RWPE2 (cell line): ENCODE results near the gene CCDC91.

Source experiments
- ATAC-seq: fragments of 200-7000 bp; cut with Tn5 transposase; 3 replicates; pipeline ENCODE4 v1.9.1; 2021; ENCODE audit warnings: low read depth
- DNase-seq: peaks from one replicate; pipeline ENCODE4 v3.0.0-alpha.2; 2020; ENCODE audit warnings: low spot score
- H3K27ac ChIP-seq: fragments of 450-650 bp; 2 replicates; pipeline ENCODE4 v1.5.1; 2017; ENCODE audit warnings: mild to moderate bottlenecking; ENCODE audit not compliant: poor library complexity, severe bottlenecking
- H3K27me3 ChIP-seq: fragments of 250-450 bp; sonication (Bioruptor Pico); 2 replicates; pipeline ENCODE4 v1.5.1; 2021; ENCODE audit warnings: mild to moderate bottlenecking, moderate library complexity; ENCODE audit not compliant: insufficient read depth, poor library complexity, severe bottlenecking
- H3K36me3 ChIP-seq: fragments of 250-450 bp; sonication (Bioruptor Pico); 2 replicates; pipeline ENCODE4 v1.5.1; 2020; ENCODE audit warnings: low read depth, mild to moderate bottlenecking, moderate library complexity
- H3K4me1 ChIP-seq: fragments of 250-450 bp; sonication (Bioruptor Pico); 2 replicates; pipeline ENCODE4 v1.5.1; 2021; ENCODE audit warnings: mild to moderate bottlenecking, moderate library complexity; ENCODE audit not compliant: insufficient read depth, poor library complexity, severe bottlenecking
- H3K4me3 ChIP-seq: fragments of 250-450 bp; sonication (Bioruptor Pico); 2 replicates; pipeline ENCODE4 v1.5.1; 2021; ENCODE audit warnings: mild to moderate bottlenecking, moderate library complexity; ENCODE audit not compliant: severe bottlenecking
- H3K9me3 ChIP-seq: fragments of 250-450 bp; sonication (Bioruptor Pico); 2 replicates; pipeline ENCODE4 v1.5.1; 2021; ENCODE audit warnings: mild to moderate bottlenecking, moderate library complexity; ENCODE audit not compliant: severe bottlenecking
- CTCF ChIP-seq: fragments of 450-650 bp; IDR thresholded peaks from one replicate; pipeline ENCODE4 v1.5.1; 2017; ENCODE audit warnings: mild to moderate bottlenecking, moderate library complexity; ENCODE audit not compliant: poor library complexity, severe bottlenecking

CCDC91 gene

GRCh38 chr12:28268608-28269229 lies 78.5 kb downstream of the CCDC91 start:
- H3K36me3 ChIP-seq: no peaks in the 10 kb centered on the region
- DNase-seq (no peak), ATAC-seq (no peak)
- H3K27me3 ChIP-seq: no peaks in the 10 kb centered on the region
- H3K27ac ChIP-seq: no peak overlapping the region
- no peaks in the 10 kb centered on the region for H3K9me3 ChIP-seq
- no peak for TF ChIP-seq CTCF
- H3K4me3 ChIP-seq: no peak overlapping the region
- H3K4me1 ChIP-seq: no peaks in the 10 kb centered on the region

- H3K4me1 ChIP-seq: no peaks in the 10 kb centered on the region
- ATAC-seq (no peak), DNase-seq (no peak)
- no peaks in the 10 kb centered on the region for H3K27me3 ChIP-seq
- H3K27ac ChIP-seq: no peak overlapping the region
- no peak overlapping the region for H3K4me3 ChIP-seq
- H3K9me3 ChIP-seq: no peaks in the 10 kb centered on the region
- H3K36me3 ChIP-seq: no peaks in the 10 kb centered on the region
- no peak for TF ChIP-seq CTCF
Measured at GRCh38 chr12:28269851-28270250, 79.6 kb downstream of the CCDC91 start.

DNA sequence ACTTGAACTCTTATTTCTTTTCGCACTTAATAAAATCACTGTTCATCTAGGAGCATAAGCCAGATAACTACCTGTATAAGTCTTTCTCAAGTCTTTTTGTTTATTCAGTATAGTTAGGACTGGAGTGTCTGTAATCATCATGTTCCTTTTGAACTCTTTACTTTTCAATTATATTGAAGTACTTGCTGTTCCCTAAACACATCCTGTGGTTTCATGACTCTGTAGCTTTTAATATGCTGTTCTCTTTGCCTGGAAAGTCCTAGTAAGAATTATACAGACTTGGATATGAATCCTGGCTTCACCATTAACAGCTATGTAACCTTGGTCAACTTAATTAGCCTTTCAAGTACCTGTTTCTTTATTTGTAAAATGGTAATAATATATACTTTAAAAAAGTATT lies 88.2 kb downstream of the CCDC91 start:
- ATAC-seq (no peak), DNase-seq (no peak)
- no peak for TF ChIP-seq CTCF

DNA sequence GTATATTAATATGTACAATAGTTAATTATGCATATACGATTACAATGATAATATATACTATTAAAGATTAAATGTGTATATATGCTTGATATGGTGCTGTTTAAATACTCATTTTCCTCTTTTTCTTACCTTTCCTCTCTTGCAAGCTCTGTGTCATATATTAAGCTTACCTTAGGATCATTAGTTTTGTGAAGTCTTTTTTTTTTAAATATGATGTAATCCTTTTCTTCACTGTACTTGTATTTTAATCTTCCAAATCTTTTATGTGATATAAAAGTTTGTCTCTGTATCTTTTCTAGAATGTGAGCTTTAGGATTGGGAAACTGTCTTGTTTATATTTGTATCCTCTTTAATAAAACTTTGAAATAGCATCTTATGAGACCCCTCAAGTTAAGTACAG lies 88.7 kb downstream of the CCDC91 start:
- Histone ChIP-seq H3K9me3 (no peaks in the 10 kb centered on the region), H3K27me3 (no peaks in the 10 kb centered on the region), H3K4me3 (no peak overlapping the region), H3K36me3 (no peaks in the 10 kb centered on the region), H3K27ac (no peak overlapping the region), H3K4me1 (no peaks in the 10 kb centered on the region)
- ATAC-seq: no peak
- DNase-seq: no peak
- no peak for TF ChIP-seq CTCF

More for the DNA sequence above, 88.2 kb downstream of the CCDC91 start:
- no peaks in the 10 kb centered on the region for H3K4me1 ChIP-seq
- H3K4me3 ChIP-seq: no peak overlapping the region
- H3K27ac ChIP-seq: no peak overlapping the region
- no peaks in the 10 kb centered on the region for H3K27me3 ChIP-seq
- H3K36me3 ChIP-seq: no peaks in the 10 kb centered on the region
- H3K9me3 ChIP-seq: no peaks in the 10 kb centered on the region

GRCh38 chr12:28286352-28286751 lies 96.1 kb downstream of the CCDC91 start:
- no peak overlapping the region for H3K27ac ChIP-seq
- no peaks in the 10 kb centered on the region for H3K9me3 ChIP-seq
- H3K4me1 ChIP-seq: no peaks in the 10 kb centered on the region
- no peaks in the 10 kb centered on the region for H3K27me3 ChIP-seq
- DNase-seq (no peak), ATAC-seq (no peak)
- no peaks in the 10 kb centered on the region for H3K36me3 ChIP-seq
- no peak for TF ChIP-seq CTCF
- no peak overlapping the region for H3K4me3 ChIP-seq
